Activated CD8-positive, alpha-beta memory T cell treated with anti-CD3 and anti-CD28 coated beads for 4 hours (primary cell): ENCODE measurements around the gene PSMG4.

Experiments
- DNase-seq, 2 donors: peaks; one replicate each; pipeline ENCODE4 v3.0.0-alpha.2; 2020; ENCODE audit warnings: low read depth in 2 of 2

The PSMG4 gene, protein sequence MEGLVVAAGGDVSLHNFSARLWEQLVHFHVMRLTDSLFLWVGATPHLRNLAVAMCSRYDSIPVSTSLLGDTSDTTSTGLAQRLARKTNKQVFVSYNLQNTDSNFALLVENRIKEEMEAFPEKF

DNA sequence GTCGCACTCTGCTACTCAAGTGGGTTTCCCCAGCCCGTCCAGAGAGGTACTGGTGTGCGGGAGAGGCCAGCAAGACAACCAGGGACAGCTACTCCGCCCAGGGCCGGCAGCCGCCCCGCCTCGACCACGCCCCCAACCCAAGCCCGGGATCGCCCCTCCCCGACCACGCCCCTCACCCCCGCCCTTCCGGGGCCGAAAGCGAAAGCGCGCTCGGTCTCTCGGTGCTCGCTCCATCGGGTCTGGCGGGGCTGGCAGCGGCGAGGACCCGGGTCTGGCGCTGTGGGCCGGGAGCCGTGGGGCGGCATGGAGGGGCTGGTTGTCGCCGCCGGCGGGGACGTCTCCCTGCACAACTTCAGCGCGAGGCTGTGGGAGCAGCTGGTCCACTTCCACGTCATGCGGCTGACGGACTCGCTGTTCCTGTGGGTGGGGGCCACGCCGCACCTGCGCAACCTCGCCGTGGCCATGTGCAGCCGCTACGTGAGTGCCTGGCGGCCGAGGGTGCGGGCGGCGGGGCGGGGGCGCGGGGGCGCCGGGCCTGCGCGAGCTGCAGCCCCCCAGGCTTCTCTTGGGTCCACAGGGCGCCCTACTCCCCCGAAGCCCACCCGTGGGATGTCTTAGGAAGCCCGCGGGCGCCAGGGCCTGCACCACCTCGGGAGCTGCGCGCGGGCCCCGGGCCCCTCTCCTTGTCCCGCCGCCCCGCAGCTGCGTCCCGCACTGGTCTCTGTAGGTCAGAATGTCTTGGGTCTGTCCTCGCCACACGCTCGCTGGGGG is at the start of gene PSMG4:
PSMG4 (plus strand) TSS at position 228 of the 771 bp plus-strand sequence; CDS start at position 304, 76 bp downstream.
- peak; percentile 88 to 90 for DNase-seq

- DNase-seq = peak in 1 of 2 donors; percentile 17
Observed at GRCh38 chr6:3209114-3210023, 49.4 kb upstream of the PSMG4 start.

DNA sequence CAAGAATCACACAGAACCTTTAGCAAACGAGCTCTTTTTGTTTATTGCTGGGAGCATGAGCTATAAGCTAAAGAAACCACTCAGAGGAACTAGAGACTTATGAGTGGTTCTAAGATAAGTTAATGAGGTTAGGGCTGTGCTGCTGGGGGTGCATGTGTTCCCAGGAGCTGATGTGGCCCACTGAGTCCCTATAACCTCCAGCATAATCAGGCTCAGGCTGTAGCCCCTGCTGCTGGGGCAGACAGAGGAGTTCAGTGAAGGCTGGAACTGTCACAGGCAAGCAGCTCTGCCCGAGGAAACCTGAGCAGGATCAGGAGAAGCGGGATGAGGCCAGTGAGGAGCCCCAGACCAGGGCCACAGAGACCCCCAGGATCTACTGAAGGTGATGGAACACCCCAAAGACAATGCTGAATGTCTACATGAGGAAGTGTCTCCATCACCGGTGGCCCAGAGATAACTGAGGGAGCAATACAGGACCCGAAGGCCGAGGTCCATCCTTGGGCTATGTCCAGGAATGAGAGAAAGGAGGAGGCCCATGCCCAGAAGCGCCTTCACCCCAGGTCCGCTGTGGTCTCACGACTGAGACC is 48.6 kb upstream of the PSMG4 start:
- no peak for DNase-seq

- DNase-seq = no peak
Observed at GRCh38 chr6:3211681-3212080, 47.1 kb upstream of the PSMG4 start.

DNA sequence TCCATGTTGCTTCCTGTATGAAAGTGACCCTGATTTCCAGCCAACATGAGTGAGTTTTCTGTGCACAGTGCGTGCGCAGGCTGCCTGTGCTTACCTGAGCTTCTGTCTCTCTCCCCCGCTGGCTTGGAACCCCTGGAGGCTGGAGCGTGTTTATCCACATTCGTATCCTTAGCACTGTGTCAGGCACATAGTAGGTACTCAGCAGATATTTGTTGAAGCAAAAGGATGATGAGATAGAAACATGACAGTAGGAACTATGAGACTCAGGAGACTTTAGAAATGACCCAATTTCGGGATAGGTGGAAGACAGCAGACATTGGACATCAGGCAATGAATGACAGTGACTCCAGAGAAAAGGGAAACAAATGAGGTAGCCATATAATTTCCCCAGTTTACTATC is 46.5 kb upstream of the PSMG4 start:
- no peak for DNase-seq

- no peak for DNase-seq
Observed at GRCh38 chr6:3213334-3213695, 45.4 kb upstream of the PSMG4 start.

DNA sequence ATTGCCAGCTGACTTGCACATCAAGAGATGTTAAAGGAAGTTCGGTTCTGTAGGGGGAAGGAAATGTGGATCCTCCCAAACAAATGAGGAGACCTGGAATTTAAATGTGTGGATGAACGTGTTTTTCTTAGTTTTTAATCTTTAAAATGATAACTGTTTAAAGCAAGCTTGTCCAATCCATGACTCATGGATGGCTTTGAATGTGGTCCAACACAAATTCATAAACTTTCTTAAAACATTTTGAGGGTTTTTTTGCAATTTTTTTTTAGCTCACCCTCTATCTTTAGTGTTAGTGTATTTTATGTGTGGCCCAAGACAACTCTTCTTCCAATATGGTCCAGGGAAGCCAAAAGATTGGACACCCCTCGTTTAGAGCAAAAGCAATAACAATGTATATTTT is 43.8 kb upstream of the PSMG4 start:
- no peak for DNase-seq

DNA sequence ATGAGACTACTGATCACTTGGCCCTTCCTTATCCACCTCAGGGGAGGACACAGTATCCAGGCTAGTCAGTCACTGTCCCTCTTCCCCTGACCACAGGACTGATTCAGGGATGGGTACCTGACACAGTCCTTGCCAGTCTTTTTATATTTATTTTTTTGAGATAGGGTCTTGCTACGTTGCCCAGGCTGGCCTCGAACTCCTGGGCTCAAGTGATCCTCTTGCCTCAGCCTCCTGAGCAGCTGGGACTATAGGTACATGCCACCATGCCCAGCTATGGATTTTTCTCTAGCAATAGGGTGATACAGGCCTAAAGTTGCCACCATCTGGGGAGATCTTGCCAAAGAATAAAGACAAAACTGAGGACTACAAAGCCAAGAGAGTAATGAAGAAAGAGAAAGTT is 41.5 kb upstream of the PSMG4 start:
- DNase-seq = no peak

DNA sequence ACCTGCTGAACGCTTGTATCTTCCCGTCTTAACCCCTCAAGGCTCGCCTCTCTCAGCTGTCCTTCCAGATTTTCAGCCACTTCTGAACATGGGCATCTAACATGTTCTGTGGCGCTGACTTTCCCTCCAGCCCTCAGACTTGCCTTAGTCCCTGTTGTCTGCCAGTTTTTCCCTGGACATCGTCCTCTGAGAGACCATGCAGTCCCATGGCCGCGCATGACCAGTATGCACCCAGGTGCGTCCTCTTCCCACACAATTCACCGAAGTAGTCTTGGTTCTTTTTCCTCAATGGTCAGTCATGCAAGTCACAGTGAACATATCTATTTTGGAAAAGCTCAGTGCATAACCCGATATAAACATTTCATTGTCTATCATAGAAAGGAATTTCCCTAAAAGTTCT is 40.5 kb upstream of the PSMG4 start:
- DNase-seq = no peak

DNA sequence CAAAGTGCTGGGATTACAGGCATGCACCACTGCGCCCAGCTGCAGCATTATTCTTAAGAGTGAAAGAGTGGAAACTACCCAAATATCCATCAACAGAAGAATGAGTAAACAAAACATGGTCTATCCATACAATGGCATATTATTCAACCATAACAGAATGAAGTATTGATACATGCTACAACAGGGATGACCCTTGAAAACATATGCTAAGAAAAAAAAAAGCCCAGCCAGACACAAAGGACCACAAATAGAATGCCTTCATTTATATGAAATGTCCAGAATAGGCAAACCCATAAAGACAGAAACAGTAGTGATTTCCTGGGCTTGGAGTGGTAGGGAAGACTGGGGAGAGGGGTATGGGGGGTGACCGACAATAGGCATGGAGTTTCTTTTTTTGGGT is 38.4 kb upstream of the PSMG4 start:
- DNase-seq = no peak

GRCh38 chr6:3221578-3221977 is 37.2 kb upstream of the PSMG4 start:
- DNase-seq = no peak

- DNase-seq = no peak
Observed at GRCh38 chr6:3222506-3223038, 36.2 kb upstream of the PSMG4 start.

GRCh38 chr6:3226042-3226441 is 32.7 kb upstream of the PSMG4 start:
- DNase-seq = no peak

- no peak for DNase-seq
Observed at GRCh38 chr6:3226481-3227362, 32.0 kb upstream of the PSMG4 start.

GRCh38 chr6:3227363-3228045 is 31.2 kb upstream of the PSMG4 start, which contains the start of gene TUBB2B:
TUBB2B (minus strand) TSS chr6:3227653; CDS start chr6:3227543, 110 bp downstream.
- DNase-seq = no peak

DNA sequence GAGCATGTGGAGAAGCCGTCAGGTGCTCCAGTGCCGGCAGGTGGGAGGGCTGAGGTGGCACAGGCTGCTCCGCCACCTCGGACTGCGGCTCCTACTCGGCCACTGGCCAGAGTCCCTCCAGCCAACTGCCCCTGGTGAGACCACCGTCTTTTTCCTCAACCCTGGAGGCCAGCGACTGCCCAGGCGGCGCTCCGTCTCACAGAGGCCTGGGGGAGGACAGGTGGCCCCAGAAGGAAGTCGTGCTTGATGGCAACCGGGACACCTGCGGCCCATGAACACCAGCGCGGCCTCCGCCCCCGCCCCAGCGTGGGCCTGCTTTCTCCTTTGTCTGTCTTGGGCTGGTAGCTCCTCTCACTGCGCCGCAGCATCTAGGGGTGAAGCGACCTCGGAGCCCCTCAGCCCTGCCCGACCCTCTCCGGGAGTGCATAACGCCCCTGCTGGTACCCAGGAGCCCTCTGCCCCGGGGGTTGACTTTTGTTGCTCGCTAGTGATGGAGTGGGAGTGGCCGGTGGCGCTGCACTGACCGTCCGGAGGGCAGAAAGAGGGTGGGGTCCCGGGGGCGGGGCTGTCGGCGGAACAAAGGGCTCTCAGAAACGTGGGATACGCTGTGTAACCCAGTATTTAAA is 30.6 kb upstream of the PSMG4 start:
- DNase-seq = peak in 1 of 2 donors; percentile 17

DNA sequence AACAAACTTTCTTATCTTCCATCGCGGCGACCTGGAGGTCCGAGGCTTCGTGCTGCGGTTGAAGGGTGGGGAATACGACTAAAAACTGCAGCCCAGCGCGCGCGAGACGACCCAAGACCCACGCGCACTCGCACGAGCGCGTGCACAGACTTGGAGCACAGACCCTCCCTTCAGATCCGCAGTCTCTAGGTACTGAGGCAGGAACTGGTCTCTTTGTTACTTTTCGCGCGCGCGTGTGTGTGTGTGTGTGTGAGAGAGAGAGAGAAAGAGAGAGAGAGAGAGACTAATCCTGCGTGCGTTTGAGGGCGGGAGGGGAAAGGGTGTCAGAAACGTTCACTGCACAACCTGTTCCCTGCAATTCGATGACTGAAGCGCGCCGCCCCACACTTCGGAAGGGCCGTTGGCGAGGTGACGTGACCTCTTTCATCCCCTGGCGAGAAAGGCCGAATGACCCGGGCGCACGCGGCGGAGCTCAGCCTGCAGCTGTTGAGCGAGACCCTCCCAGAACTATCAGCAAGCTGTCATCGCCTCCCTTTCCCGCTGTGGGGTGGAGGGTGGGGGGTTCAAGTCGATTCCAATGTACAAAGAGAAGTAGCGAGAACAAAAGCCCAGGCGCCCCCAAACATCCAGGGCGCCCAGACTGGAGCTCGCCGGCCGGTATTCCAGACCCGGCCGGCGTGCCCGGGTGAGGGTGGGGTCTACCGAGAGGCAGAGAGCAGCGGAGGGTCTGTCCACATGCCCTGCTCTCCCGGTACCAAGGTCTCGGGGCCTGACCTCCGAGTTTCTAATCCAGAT is 29.8 kb upstream of the PSMG4 start:
- DNase-seq = no peak

DNA sequence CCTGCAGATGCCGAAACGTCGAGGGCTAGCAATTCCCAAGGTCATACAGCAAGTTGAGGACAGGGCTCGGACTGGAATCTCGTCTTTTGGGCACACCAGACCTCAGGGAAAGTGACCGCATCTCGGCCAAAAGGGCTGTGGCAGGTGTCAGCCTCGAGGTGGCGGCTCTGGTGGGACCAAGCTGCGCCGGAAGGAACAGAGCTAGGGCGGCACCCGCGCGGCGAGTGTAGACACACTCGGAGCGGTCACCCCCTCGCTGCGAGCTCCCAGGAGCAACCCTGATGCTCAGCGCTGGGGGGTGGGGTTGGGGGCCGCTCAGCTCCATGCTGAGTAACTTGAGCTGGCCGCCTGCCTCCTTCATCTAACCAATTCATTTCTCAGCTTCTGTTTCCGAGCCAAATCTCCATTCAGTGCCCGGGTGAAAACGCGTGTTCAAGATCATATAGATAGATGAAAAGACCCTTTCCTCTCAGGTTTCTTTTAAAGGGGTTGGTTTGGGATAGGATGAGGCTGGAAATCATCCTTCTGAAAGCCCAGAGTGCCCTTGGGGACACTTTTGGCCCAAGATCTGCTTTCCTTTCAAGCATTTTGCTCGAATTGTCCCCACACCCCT is 29.1 kb upstream of the PSMG4 start:
- DNase-seq = no peak
